Fibroblast of mammary gland (primary cell): ENCODE results near the gene CD320.

Experiments used
- DNase-seq: peaks from one replicate; pipeline ENCODE4 v3.0.0-alpha.2; 2010; ENCODE audit warnings: low read depth
- H3K4me3 ChIP-seq: 2 replicates; pipeline ENCODE4 v1.5.1; 2011; ENCODE audit warnings: low read depth, mild to moderate bottlenecking, low read length, moderate library complexity; ENCODE audit not compliant: control insufficient read depth
- CTCF ChIP-seq: conservative IDR thresholded peaks from 2 replicates; pipeline ENCODE4 v1.5.1; 2011; ENCODE audit warnings: low read depth, low read length, inconsistent platforms; ENCODE audit not compliant: control insufficient read depth, insufficient read depth

Gene CD320

GRCh38 chr19:8262431-8262830 is 45.7 kb downstream of the CD320 start:
- no peak for TF ChIP-seq CTCF
- no peak for DNase-seq

DNA sequence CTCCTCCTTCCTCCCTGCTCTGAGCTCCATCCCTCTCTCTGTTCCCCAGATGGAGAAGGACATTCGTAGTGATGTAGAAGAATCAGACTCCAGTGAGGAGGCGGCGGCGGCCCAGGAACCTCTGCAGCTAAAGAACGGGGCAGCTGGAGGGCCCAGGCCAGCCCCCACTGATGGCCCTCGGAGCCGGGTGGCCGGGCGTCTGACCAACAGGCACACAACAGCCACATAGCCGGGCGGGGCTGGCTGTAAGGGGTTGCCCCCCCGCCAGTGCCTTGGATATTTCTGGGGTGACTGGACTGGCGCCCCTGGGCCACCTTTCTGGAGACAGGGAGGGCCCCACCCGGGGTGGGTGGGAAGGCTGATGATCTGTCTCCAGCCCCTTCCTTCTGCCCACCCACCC is 46.3 kb downstream of the CD320 start:
- H3K4me3 ChIP-seq = no peak overlapping the region
- no peak for DNase-seq
- TF ChIP-seq CTCF = no peak

More at GRCh38 chr19:8262431-8262830, 45.7 kb downstream of the CD320 start:
- H3K4me3 ChIP-seq = no peak overlapping the region

DNA sequence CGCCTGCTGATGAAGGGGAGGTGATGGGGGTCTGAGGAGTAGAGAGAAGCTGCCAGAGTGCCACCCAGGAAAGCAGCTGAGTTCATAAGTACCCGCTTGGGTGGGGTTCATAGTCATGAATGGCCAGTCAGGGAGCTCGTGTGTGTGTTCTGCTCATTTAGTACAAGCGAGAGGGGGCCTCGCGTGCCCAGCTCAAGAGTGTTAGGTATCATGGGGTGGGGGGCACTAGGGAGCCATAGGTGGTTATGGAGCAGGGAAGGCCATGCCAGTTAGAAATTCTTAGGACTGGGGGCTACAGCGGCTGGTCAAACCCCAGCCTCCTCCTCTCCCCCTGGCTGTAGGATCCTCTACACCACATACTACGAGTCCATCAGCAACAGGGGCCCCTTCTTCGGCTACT is 46.8 kb downstream of the CD320 start:
- no peak overlapping the region for H3K4me3 ChIP-seq
- TF ChIP-seq CTCF = no peak
- no peak for DNase-seq

DNA sequence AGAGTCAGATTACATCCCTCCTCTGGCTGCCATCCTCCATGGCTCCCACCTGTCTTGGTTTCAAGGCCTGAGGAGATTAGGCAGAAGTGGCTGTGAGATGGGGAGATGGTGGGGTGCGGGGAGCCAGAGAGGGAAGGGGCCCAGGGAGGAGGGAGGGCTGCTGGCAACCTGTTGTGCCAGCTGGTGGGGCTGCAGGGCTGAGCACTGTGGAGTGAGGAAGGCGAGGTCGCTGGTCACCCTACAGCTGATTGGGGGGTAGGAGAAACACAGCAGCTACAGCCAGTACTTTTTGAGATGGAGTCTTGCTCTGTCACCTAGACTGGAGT is 48.3 kb downstream of the CD320 start:
- no peak overlapping the region for H3K4me3 ChIP-seq
- no peak for TF ChIP-seq CTCF
- no peak for DNase-seq

- no peak for DNase-seq
- TF ChIP-seq CTCF = no peak
- no peak overlapping the region for H3K4me3 ChIP-seq
These were observed 48.8 kb downstream of the CD320 start for GRCh38 chr19:8259142-8259921.

DNA sequence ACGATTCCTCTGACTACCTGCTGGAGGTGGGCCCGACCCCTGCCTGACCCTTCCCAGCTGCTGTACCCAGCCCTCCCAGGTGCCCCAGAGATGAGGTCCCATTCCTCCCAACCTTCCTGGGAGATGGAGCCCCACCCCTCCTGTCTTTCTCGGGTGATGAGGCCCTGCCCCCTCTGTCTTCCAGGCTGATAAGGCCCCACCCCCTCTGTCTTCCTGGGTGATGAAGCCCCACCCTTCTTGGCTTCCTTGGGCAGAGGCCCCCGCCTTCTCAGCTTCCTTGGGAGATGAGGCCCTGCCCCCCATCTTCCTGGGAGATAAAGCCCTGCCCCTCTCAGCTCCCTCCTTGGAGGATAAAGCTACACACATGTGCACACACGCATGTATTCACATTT is 51.1 kb downstream of the CD320 start:
- H3K4me3 ChIP-seq = no peak overlapping the region
- no peak for DNase-seq
- TF ChIP-seq CTCF = no peak
